Endodermal cell (in vitro differentiated cells): ENCODE data around the gene DPP4. TPM values are rescaled to one million over a fixed set of nuclear protein-coding genes. Genes with fewer than 3 reads are reported as not detected.

ENCODE experiments used
- DNase-seq: peaks from one replicate; pipeline ENCODE4 v3.0.0-alpha.2; 2017
- H3K27ac ChIP-seq: 2 replicates; pipeline ENCODE4 v1.5.1; 2013; ENCODE audit warnings: mild to moderate bottlenecking, low read depth, low read length, moderate library complexity
- H3K27me3 ChIP-seq: 2 replicates; pipeline ENCODE4 v1.6.1; 2013; ENCODE audit warnings: mild to moderate bottlenecking, low read length, moderate library complexity; ENCODE audit not compliant: insufficient read depth, control insufficient read depth, poor library complexity, severe bottlenecking
- H3K36me3 ChIP-seq: 2 replicates; pipeline ENCODE4 v1.7.0; 2013; ENCODE audit warnings: mild to moderate bottlenecking, low read length, moderate library complexity; ENCODE audit not compliant: control insufficient read depth, insufficient read depth
- H3K4me1 ChIP-seq: one replicate; pipeline ENCODE4 v1.7.0; 2013; ENCODE audit warnings: low read length; ENCODE audit not compliant: control insufficient read depth, insufficient read depth
- H3K4me3 ChIP-seq: 2 replicates; pipeline ENCODE4 v1.5.1; 2013; ENCODE audit warnings: mild to moderate bottlenecking, low read length, moderate library complexity
- H3K9ac ChIP-seq: 2 replicates; pipeline ENCODE4 v1.6.1; 2013; ENCODE audit warnings: mild to moderate bottlenecking, low read length, moderate library complexity; ENCODE audit not compliant: poor library complexity, severe bottlenecking; ENCODE audit errors: extremely low read depth
- H3K9me3 ChIP-seq: 2 replicates; pipeline ENCODE4 v1.6.1; 2013; ENCODE audit warnings: mild to moderate bottlenecking, low read length, moderate library complexity; ENCODE audit not compliant: control insufficient read depth
- H3K27ac Mint-ChIP-seq: 2 replicates; pipeline ENCODE4 v1.8.0; 2020; ENCODE audit warnings: mixed read lengths
- H3K27me3 Mint-ChIP-seq: 2 replicates; pipeline ENCODE4 v1.8.0; 2021; ENCODE audit warnings: mild to moderate bottlenecking, mixed read lengths; ENCODE audit not compliant: insufficient read depth
- H3K36me3 Mint-ChIP-seq: 2 replicates; pipeline ENCODE4 v1.8.0; 2020; ENCODE audit warnings: low read depth, mixed read lengths
- H3K4me1 Mint-ChIP-seq: 2 replicates; pipeline ENCODE4 v1.8.0; 2020; ENCODE audit warnings: mixed read lengths
- H3K4me3 Mint-ChIP-seq: 2 replicates; pipeline ENCODE4 v1.8.0; 2020; ENCODE audit warnings: mild to moderate bottlenecking, moderate library complexity, mixed read lengths
- H3K9me3 Mint-ChIP-seq: 2 replicates; pipeline ENCODE4 v1.8.0; 2020; ENCODE audit warnings: mild to moderate bottlenecking, mixed read lengths
- WGBS, 2 experiments: methylation state at CpG; one replicate each; pipeline versions ENCODE4 v1.1.5 to v1.1.7; 2013; ENCODE audit warnings: missing lambda C conversion rate in 2 of 2, mixed read lengths in 1 of 2; ENCODE audit not compliant: insufficient coverage in 1 of 2, insufficient read length in 1 of 2; 5-methylcytosine and 5-hydroxymethylcytosine counted together
- total RNA-seq, 2 donors: library from RNA; stranded (reverse); fragmentation: NEBNext Ultra II Directional in 1 of 2; extraction: Animal tissue kit (Norgen Biotek cat#: 25700) in 1 of 2; gene quantifications; 2 replicates in 1 of 2; 3 replicates in 1 of 2; pipeline ENCODE4 v1.2.1, GENCODE V29; 2021
- TF ChIP-seq, protein P1 (sequence below): fragments of 200-600 bp; sonication (generic); conservative IDR thresholded peaks from 2 replicates; pipeline ENCODE4 v1.5.0; 2021; ENCODE audit warnings: antibody characterized with exemption, mild to moderate bottlenecking

Gene DPP4
- total RNA-seq, 2 donors from 2014 or later, result 0.46 to 1.2 TPM

DNA sequence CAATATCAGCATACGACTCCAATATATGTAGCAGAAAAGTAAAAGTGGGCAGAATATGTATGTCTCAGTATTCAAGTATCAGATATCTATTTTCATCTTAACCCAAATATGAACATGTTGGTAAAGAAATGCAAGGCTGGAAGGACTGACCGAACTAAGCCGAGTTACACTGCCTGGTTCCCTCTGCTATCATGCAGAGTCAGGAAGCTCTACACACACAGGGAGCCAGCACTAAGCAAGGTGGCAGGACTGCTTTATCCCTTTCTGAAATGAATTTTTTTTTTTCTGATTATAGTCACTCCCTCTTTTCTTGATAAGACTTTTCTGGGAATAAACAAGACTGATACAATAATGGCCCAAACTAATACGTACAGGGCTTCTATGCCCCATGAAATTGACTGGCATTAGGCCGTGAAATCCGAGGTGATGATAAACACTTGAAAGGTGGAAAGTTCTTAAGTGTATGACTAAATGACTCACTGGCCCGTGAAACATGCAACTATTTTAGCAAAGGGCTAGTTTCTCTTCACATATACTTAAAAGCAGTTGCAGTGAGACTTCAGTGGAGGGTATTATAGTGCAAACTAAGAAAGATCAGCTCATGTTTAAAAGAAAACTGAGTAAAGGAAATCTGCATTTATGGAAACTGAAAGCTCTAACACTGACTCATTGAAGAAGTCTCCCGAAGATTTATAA is 14.9 kb downstream of the DPP4 start:
- Mint-ChIP-seq H3K36me3 (peaks cover 3% of the 10 kb centered on the region), H3K27me3 (peaks cover 14% of the 10 kb centered on the region), H3K27ac (no peak overlapping the region), H3K4me1 (peaks cover 5% of the 10 kb centered on the region), H3K9me3 (peaks cover 22% of the 10 kb centered on the region), H3K4me3 (no peak overlapping the region)
- no peak for DNase-seq
- 74 to 76% methylated on average over 6 to 7 of the region's 8 CpGs for WGBS, 2 experiments
- no peaks in the 10 kb centered on the region for H3K4me1 ChIP-seq
- no peak overlapping the region for H3K4me3 ChIP-seq
- H3K9me3 ChIP-seq, result peaks cover 24% of the 10 kb centered on the region
- no peak overlapping the region for H3K9ac ChIP-seq
- no peaks in the 10 kb centered on the region for H3K27me3 ChIP-seq
- peak overlapping the region; percentile 17 for H3K27ac ChIP-seq
- TF ChIP-seq, protein P1, sequence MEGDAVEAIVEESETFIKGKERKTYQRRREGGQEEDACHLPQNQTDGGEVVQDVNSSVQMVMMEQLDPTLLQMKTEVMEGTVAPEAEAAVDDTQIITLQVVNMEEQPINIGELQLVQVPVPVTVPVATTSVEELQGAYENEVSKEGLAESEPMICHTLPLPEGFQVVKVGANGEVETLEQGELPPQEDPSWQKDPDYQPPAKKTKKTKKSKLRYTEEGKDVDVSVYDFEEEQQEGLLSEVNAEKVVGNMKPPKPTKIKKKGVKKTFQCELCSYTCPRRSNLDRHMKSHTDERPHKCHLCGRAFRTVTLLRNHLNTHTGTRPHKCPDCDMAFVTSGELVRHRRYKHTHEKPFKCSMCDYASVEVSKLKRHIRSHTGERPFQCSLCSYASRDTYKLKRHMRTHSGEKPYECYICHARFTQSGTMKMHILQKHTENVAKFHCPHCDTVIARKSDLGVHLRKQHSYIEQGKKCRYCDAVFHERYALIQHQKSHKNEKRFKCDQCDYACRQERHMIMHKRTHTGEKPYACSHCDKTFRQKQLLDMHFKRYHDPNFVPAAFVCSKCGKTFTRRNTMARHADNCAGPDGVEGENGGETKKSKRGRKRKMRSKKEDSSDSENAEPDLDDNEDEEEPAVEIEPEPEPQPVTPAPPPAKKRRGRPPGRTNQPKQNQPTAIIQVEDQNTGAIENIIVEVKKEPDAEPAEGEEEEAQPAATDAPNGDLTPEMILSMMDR, result no peak
- H3K36me3 ChIP-seq, result no peaks in the 10 kb centered on the region

- Histone ChIP-seq H3K27me3 (no peaks in the 10 kb centered on the region), H3K36me3 (no peaks in the 10 kb centered on the region), H3K4me3 (no peak overlapping the region), H3K27ac (no peak overlapping the region), H3K9me3 (peaks cover 21% of the 10 kb centered on the region), H3K9ac (no peak overlapping the region), H3K4me1 (no peaks in the 10 kb centered on the region)
- Mint-ChIP-seq H3K36me3 (peaks cover 3% of the 10 kb centered on the region), H3K4me1 (no peaks in the 10 kb centered on the region), H3K4me3 (no peak overlapping the region), H3K27ac (no peak overlapping the region), H3K9me3 (peaks cover 20% of the 10 kb centered on the region), H3K27me3 (peaks cover 6% of the 10 kb centered on the region)
- 90% methylated on average over 1 of the region's 1 CpG; no CpG with 5 or more reads in 1 of the 2 experiments for WGBS, 2 experiments
- TF ChIP-seq, protein P1, result no peak
- DNase-seq, result no peak
Observed at GRCh38 chr2:162057426-162057825, 16.6 kb downstream of the DPP4 start.

DNA sequence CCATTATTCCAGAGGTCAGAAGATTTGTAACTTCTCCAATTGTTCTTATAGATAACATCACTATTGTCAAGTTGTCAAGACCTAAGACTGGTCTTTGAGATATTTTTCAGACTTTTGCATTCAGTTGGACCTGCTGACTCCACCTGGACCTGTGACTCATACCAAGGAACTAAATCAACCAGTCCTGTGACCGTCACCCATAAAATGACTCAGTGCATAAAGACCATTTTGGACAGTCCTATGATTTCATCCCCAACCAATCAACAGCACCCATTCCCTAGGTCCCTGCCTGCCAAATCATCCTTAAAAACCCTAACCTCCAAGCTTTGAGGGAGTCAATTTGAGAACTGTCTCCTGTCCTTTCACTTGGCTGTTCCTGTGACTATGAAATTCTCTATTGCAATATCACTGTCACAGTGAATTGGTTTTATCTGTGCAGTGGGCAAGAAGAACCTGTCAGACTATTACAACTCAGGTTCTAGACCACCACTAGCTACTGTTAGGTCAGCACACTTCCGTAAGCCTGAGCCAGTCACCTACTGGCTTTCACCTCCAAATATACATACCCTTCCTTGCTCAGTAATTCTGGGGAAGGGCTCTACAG is 17.1 kb downstream of the DPP4 start:
- Histone ChIP-seq H3K4me3 (no peak overlapping the region), H3K9ac (no peak overlapping the region), H3K36me3 (no peaks in the 10 kb centered on the region), H3K27me3 (no peaks in the 10 kb centered on the region), H3K4me1 (no peaks in the 10 kb centered on the region), H3K9me3 (peaks cover 18% of the 10 kb centered on the region), H3K27ac (no peak overlapping the region)
- H3K4me1 Mint-ChIP-seq, result no peaks in the 10 kb centered on the region
- H3K27me3 Mint-ChIP-seq, result peaks cover 6% of the 10 kb centered on the region
- 100% methylated on average over 1 of the region's 2 CpGs for WGBS, 2 experiments
- no peak overlapping the region for H3K27ac Mint-ChIP-seq
- peaks cover 20% of the 10 kb centered on the region for H3K9me3 Mint-ChIP-seq
- DNase-seq, result no peak
- no peak overlapping the region for H3K4me3 Mint-ChIP-seq
- H3K36me3 Mint-ChIP-seq, result peaks cover 3% of the 10 kb centered on the region
- TF ChIP-seq, protein P1, result no peak
